Astrocyte of the cerebellum (primary cell): ENCODE measurements around the gene PAK1.

Experiments used
- DNase-seq: peaks from one replicate; pipeline ENCODE4 v3.0.0-alpha.2; 2011; ENCODE audit warnings: low read depth
- H3K4me3 ChIP-seq: 2 replicates; pipeline ENCODE4 v1.5.1; 2011; ENCODE audit warnings: mild to moderate bottlenecking, low read depth, low read length, moderate library complexity
- in situ Hi-C: cut with HindIII; loops from 2 replicates; pipeline ENCODE4 v1.10.0; 2017; ENCODE audit warnings: low sequenced_read_pairs
- TF ChIP-seq, protein P1 (sequence below): IDR thresholded peaks from 2 replicates; pipeline ENCODE4 v1.5.1; 2012; ENCODE audit warnings: low read length, low read depth, moderate library complexity, mild to moderate bottlenecking; ENCODE audit errors: missing control alignments

Gene PAK1

DNA sequence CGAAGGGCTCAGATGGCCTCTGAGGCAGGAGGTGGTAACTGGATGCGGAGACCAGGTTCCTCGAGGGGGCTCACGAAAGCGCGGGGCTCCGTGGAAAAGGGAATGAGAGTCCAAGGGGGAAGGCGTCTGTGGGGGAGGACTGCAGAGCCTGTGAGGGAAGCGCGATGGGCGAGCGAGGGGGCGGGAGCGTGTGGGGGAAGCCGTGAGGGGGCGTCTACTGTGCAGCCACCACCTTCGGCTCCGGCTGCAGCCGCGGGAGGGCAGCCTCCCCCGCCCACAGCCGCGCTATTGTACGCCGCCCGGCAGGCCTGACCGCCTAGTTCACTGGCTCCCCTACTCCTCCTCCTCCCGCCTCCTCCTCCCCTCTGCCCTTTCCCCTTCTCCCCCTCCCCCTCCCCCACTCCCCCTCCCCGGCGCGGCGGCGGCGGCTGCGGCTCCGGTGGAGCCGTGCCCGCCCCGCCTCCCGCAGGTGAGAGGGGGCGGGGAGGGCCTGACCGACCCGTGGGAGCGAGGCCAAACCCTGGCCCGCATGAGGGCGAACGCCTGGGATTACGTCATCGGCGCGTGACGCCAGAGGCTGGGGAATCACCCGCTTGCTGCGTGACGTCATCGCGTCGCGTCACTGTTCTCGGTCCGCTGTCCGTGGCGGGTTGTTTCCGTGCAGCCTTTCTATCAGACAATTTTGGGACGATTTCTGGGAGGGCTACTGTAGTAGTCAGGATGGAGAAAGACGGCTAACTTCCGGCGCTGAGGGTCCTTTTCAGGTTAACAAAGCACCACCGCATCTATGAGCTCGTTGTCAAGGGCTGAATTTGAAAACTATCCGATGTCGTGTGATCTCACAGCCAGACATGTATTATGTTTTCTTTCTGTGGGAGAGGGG is at the start of gene PAK1:
PAK1 (minus strand) TSS at position 294 of the 883 bp plus-strand sequence. CDS start 81,574 bp downstream, outside the sequence.
- peak; percentile 78 for DNase-seq
- in situ Hi-C loops: loop anchor here (5.0 kb wide), 1 partner anchor 98 kb away; no protein-coding TSS in a partner anchor
- peak within 1 kb of the TSS; percentile 65 for H3K4me3 ChIP-seq
- TF ChIP-seq, protein P1, sequence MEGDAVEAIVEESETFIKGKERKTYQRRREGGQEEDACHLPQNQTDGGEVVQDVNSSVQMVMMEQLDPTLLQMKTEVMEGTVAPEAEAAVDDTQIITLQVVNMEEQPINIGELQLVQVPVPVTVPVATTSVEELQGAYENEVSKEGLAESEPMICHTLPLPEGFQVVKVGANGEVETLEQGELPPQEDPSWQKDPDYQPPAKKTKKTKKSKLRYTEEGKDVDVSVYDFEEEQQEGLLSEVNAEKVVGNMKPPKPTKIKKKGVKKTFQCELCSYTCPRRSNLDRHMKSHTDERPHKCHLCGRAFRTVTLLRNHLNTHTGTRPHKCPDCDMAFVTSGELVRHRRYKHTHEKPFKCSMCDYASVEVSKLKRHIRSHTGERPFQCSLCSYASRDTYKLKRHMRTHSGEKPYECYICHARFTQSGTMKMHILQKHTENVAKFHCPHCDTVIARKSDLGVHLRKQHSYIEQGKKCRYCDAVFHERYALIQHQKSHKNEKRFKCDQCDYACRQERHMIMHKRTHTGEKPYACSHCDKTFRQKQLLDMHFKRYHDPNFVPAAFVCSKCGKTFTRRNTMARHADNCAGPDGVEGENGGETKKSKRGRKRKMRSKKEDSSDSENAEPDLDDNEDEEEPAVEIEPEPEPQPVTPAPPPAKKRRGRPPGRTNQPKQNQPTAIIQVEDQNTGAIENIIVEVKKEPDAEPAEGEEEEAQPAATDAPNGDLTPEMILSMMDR: peak; percentile 14

DNA sequence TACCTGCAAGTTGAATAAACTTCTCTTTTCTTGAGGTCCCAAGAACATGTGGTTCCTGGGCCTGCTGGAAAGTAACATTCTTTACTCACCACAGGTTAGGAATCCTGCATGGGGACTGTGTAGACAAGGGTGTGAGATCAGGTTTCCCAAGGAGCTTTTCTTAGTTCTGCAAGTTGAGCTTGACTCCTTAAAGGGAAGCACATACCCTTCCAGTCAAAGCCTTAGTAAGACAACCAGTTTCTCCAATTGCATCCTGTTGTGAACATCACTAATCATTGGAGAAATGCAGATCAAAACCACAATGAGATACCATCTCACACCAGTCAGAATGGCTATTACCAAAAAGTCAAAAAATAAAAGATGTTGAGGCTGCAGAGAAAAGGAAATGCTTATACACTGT is 48.3 kb upstream of the PAK1 start:
- in situ Hi-C loops: no loop called here
- DNase-seq: peak; percentile 55
- TF ChIP-seq, protein P1: no peak
- no peak overlapping the region for H3K4me3 ChIP-seq

- TF ChIP-seq, protein P1: no peak
Observed at GRCh38 chr11:77519847-77520246, 46.0 kb upstream of the PAK1 start.

GRCh38 chr11:77518471-77518870 is 44.6 kb upstream of the PAK1 start:
- no peak for DNase-seq
- H3K4me3 ChIP-seq: no peak overlapping the region
- in situ Hi-C loops: loop anchor here (5.0 kb wide), 1 partner anchor 36 kb away; no protein-coding TSS in a partner anchor
- TF ChIP-seq, protein P1: no peak

More at GRCh38 chr11:77519847-77520246, 46.0 kb upstream of the PAK1 start:
- in situ Hi-C loops: loop anchor here (5.0 kb wide), 1 partner anchor 38 kb away; no protein-coding TSS in a partner anchor
- H3K4me3 ChIP-seq: no peak overlapping the region
- no peak for DNase-seq

GRCh38 chr11:77517753-77518152 is 43.9 kb upstream of the PAK1 start:
- no peak overlapping the region for H3K4me3 ChIP-seq
- in situ Hi-C loops: loop anchor here (5.0 kb wide), 1 partner anchor 35 kb away; no protein-coding TSS in a partner anchor
- TF ChIP-seq, protein P1: no peak
- DNase-seq: no peak

GRCh38 chr11:77517226-77517625 is 43.3 kb upstream of the PAK1 start:
- in situ Hi-C loops: loop anchor here (5.0 kb wide), 1 partner anchor 35 kb away; no protein-coding TSS in a partner anchor
- TF ChIP-seq, protein P1: no peak
- no peak for DNase-seq
- H3K4me3 ChIP-seq: no peak overlapping the region
